ENCODE data around the gene POU3F2. TPM values are rescaled to one million over a fixed set of nuclear protein-coding genes. Genes with fewer than 3 reads are reported as not detected.

POU3F2 gene
- total RNA-seq, 3 donors from 2014 or later (not counting 1 experiment from before 2014, with no cell fraction given), result not detected

GRCh38 chr6:98840996-98841513 is 6.7 kb downstream of the POU3F2 start:
- H3K27me3 Mint-ChIP-seq (ENCODE audit: low read depth in 2 of 2), result peaks cover 72 to 92% of the 10 kb centered on the region in 2 donors
- no peak overlapping the region for H3K27ac Mint-ChIP-seq
- peaks cover 6% of the 10 kb centered on the region for H3K36me3 Mint-ChIP-seq
- DNase-seq, result no peak
- H3K9me3 ChIP-seq (ENCODE audit: control insufficient read depth, insufficient read depth, low read length), result peaks cover 4% of the 10 kb centered on the region
- TF ChIP-seq CTCF (IDR thresholded peaks at IDR 0.05), result no peak
- H3K4me1 Mint-ChIP-seq, result peaks cover 15 to 24% of the 10 kb centered on the region in 2 donors
- H3K27ac ChIP-seq (ENCODE audit: low read length), result no peak overlapping the region
- H3K27me3 ChIP-seq (ENCODE audit: control insufficient read depth, insufficient read depth, low read length), result peaks cover 80% of the 10 kb centered on the region
- H3K4me3 Mint-ChIP-seq, result no peak overlapping the region
- no peaks in the 10 kb centered on the region for H3K36me3 ChIP-seq (ENCODE audit: control insufficient read depth, insufficient read depth, low read length)
- H3K4me1 ChIP-seq (ENCODE audit: control insufficient read depth, insufficient read depth, low read length), result peaks cover 17% of the 10 kb centered on the region
- intact Hi-C loops (cut with micrococcal nuclease), result loop anchor here (10.0 kb wide), 1 partner anchor 94 kb away; no protein-coding TSS in a partner anchor
- no peaks in the 10 kb centered on the region for H3K9me3 Mint-ChIP-seq
- ATAC-seq, result no peak
- no peak overlapping the region for H3K4me3 ChIP-seq (ENCODE audit: low read length)

- Histone ChIP-seq H3K9me3 (ENCODE audit: control insufficient read depth, insufficient read depth, low read length) (peaks cover 4% of the 10 kb centered on the region), H3K36me3 (ENCODE audit: control insufficient read depth, insufficient read depth, low read length) (no peaks in the 10 kb centered on the region), H3K27me3 (ENCODE audit: control insufficient read depth, insufficient read depth, low read length) (peaks cover 80% of the 10 kb centered on the region), H3K4me1 (ENCODE audit: control insufficient read depth, insufficient read depth, low read length) (peaks cover 16% of the 10 kb centered on the region), H3K4me3 (ENCODE audit: low read length) (no peak overlapping the region), H3K27ac (ENCODE audit: low read length) (no peak overlapping the region)
- no peak overlapping the region for H3K4me3 Mint-ChIP-seq
- TF ChIP-seq CTCF (IDR thresholded peaks at IDR 0.05), result no peak
- no peak overlapping the region for H3K27ac Mint-ChIP-seq
- intact Hi-C loops (cut with micrococcal nuclease), result loop anchor here (10.0 kb wide), 1 partner anchor 93 kb away; no protein-coding TSS in a partner anchor
- ATAC-seq, result no peak
- H3K36me3 Mint-ChIP-seq, result peaks cover 6% of the 10 kb centered on the region
- H3K9me3 Mint-ChIP-seq, result no peaks in the 10 kb centered on the region
- 8% methylated on average over 8 of the region's 9 CpGs for WGBS (ENCODE audit: insufficient coverage)
- H3K4me1 Mint-ChIP-seq, result peaks cover 14 to 23% of the 10 kb centered on the region in 2 donors
- H3K27me3 Mint-ChIP-seq (ENCODE audit: low read depth in 2 of 2), result peaks cover 73 to 92% of the 10 kb centered on the region in 2 donors
- DNase-seq, result no peak
These were observed 7.4 kb downstream of the POU3F2 start for GRCh38 chr6:98841621-98842341.

GRCh38 chr6:98842342-98843180 is 8.2 kb downstream of the POU3F2 start:
- H3K4me3 Mint-ChIP-seq, result no peak overlapping the region

More at GRCh38 chr6:98842342-98843180, 8.2 kb downstream of the POU3F2 start:
- H3K27me3 Mint-ChIP-seq (ENCODE audit: low read depth in 2 of 2), result peaks cover 75 to 92% of the 10 kb centered on the region in 2 donors
- peaks cover 4% of the 10 kb centered on the region for H3K9me3 ChIP-seq (ENCODE audit: control insufficient read depth, insufficient read depth, low read length)
- ATAC-seq (no peak), DNase-seq (no peak)
- H3K4me3 ChIP-seq (ENCODE audit: low read length), result no peak overlapping the region
- 9% methylated on average over 44 of the region's 44 CpGs for WGBS (ENCODE audit: insufficient coverage)
- H3K4me1 Mint-ChIP-seq, result peaks cover 14 to 23% of the 10 kb centered on the region in 2 donors
- no peak overlapping the region for H3K27ac Mint-ChIP-seq
- H3K36me3 Mint-ChIP-seq, result peaks cover 6% of the 10 kb centered on the region
- no peaks in the 10 kb centered on the region for H3K36me3 ChIP-seq (ENCODE audit: control insufficient read depth, insufficient read depth, low read length)
- no peak for TF ChIP-seq CTCF (IDR thresholded peaks at IDR 0.05)
- intact Hi-C loops (cut with micrococcal nuclease), result loop anchor here (10.0 kb wide), 1 partner anchor 92 kb away; no protein-coding TSS in a partner anchor
- no peaks in the 10 kb centered on the region for H3K9me3 Mint-ChIP-seq
- H3K27me3 ChIP-seq (ENCODE audit: control insufficient read depth, insufficient read depth, low read length), result peaks cover 80% of the 10 kb centered on the region
- no peak overlapping the region for H3K27ac ChIP-seq (ENCODE audit: low read length)
- peaks cover 19% of the 10 kb centered on the region for H3K4me1 ChIP-seq (ENCODE audit: control insufficient read depth, insufficient read depth, low read length)
